Endometrial microvascular endothelial cells (primary cell): ENCODE data around the gene NR0B2. TPM values are rescaled to one million over a fixed set of nuclear protein-coding genes. Genes with fewer than 3 reads are reported as not detected.
"Not testable (repeated sequence)": the region's sequence is repeated elsewhere in the genome, so short reads cannot be mapped to it uniquely, and the experiment has no call there.

Experiments
- in situ Hi-C: cut with HindIII; loops from 2 replicates; pipeline ENCODE4 v1.10.0; 2017; ENCODE audit warnings: low sequenced_read_pairs, low pct_unique_long_range_greater_than_20kb; ENCODE audit errors: inconsistent ontology term
- total RNA-seq: library from RNA; depleted of rRNA; stranded (reverse); fragments of >200 nt; gene quantifications from one replicate; pipeline ENCODE4 v1.2.3, GENCODE V29; 2015; ENCODE audit errors: inconsistent ontology term

The NR0B2 gene
- total RNA-seq, 1 donor from 2014 or later = not detected

- in situ Hi-C loops = no loop called here
These were observed 13.6 kb downstream of the NR0B2 start, which contains the start of gene GPATCH3 for GRCh38 chr1:26900001-26900814. Gene GPATCH3, minus strand, starts transcription at chr1:26900467. Its CDS starts 25 bp downstream, at chr1:26900442.

- in situ Hi-C loops = no loop called here
These were observed 16.4 kb downstream of the NR0B2 start for GRCh38 chr1:26897351-26897750.

- in situ Hi-C loops = no loop called here
These were observed 19.5 kb downstream of the NR0B2 start for GRCh38 chr1:26894263-26894662.

- in situ Hi-C loops = no loop called here
These were observed 23.3 kb downstream of the NR0B2 start for GRCh38 chr1:26890467-26890796.

GRCh38 chr1:26889551-26890466 lies 24.0 kb downstream of the NR0B2 start, which contains the start of gene GPN2:
Gene GPN2, minus strand, starts transcription at chr1:26890283. Its CDS starts 187 bp downstream, at chr1:26890096.
- in situ Hi-C loops = no loop called here

GRCh38 chr1:26888231-26888630 lies 25.5 kb downstream of the NR0B2 start:
- in situ Hi-C loops = no loop called here

GRCh38 chr1:26887125-26887524 lies 26.6 kb downstream of the NR0B2 start:
- in situ Hi-C loops = no loop called here

- in situ Hi-C loops = no loop called here
These were observed 30.9 kb downstream of the NR0B2 start for GRCh38 chr1:26882696-26883463.

GRCh38 chr1:26881611-26882010 lies 32.2 kb downstream of the NR0B2 start:
- in situ Hi-C loops = not testable (repeated sequence)

GRCh38 chr1:26879793-26880192 lies 34.0 kb downstream of the NR0B2 start:
- in situ Hi-C loops = no loop called here

- in situ Hi-C loops = no loop called here
These were observed 36.4 kb downstream of the NR0B2 start for GRCh38 chr1:26877326-26877725.

GRCh38 chr1:26874896-26875295 lies 38.9 kb downstream of the NR0B2 start:
- in situ Hi-C loops = no loop called here

- in situ Hi-C loops = not testable (repeated sequence)
These were observed 40.7 kb downstream of the NR0B2 start for GRCh38 chr1:26873097-26873496.

GRCh38 chr1:26864610-26865480 lies 48.9 kb downstream of the NR0B2 start:
- in situ Hi-C loops = no loop called here

GRCh38 chr1:26863685-26864077 lies 50.1 kb downstream of the NR0B2 start:
- in situ Hi-C loops = no loop called here

- in situ Hi-C loops = no loop called here
These were observed 50.7 kb downstream of the NR0B2 start, which contains the start of gene SFN for GRCh38 chr1:26862781-26863684. Gene SFN, plus strand, starts transcription at chr1:26863149. Its CDS starts 64 bp downstream, at chr1:26863213.

GRCh38 chr1:26861889-26862378 lies 51.8 kb downstream of the NR0B2 start:
- in situ Hi-C loops = no loop called here
